Measurements from ENCODE around the gene UBC. TPM values are rescaled to one million over a fixed set of nuclear protein-coding genes. Genes with fewer than 3 reads are reported as not detected.
A peak's percentile ranks its signal among the peaks of the same experiment; 100 is the strongest.

UBC gene
- total and polyA plus RNA-seq, 9 of the 15 experiments (the other 6 are each of a cell fraction or from before 2014, with no cell fraction given) = 533 to 1,153 (median 813) TPM

DNA sequence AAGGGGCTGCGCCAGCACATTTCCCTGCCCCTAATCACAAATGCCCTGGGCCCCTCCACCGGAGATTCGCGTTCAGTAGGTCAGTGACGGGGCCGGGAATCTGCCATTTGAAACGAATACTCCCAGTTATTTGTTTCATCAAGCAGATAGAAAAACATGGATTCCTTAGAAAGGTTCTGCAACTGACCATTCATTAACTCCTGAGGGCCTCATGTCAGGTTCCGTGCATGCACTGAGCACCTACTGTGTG is 25.6 kb upstream of the UBC start (continued):
- TF ChIP-seq, protein P1, sequence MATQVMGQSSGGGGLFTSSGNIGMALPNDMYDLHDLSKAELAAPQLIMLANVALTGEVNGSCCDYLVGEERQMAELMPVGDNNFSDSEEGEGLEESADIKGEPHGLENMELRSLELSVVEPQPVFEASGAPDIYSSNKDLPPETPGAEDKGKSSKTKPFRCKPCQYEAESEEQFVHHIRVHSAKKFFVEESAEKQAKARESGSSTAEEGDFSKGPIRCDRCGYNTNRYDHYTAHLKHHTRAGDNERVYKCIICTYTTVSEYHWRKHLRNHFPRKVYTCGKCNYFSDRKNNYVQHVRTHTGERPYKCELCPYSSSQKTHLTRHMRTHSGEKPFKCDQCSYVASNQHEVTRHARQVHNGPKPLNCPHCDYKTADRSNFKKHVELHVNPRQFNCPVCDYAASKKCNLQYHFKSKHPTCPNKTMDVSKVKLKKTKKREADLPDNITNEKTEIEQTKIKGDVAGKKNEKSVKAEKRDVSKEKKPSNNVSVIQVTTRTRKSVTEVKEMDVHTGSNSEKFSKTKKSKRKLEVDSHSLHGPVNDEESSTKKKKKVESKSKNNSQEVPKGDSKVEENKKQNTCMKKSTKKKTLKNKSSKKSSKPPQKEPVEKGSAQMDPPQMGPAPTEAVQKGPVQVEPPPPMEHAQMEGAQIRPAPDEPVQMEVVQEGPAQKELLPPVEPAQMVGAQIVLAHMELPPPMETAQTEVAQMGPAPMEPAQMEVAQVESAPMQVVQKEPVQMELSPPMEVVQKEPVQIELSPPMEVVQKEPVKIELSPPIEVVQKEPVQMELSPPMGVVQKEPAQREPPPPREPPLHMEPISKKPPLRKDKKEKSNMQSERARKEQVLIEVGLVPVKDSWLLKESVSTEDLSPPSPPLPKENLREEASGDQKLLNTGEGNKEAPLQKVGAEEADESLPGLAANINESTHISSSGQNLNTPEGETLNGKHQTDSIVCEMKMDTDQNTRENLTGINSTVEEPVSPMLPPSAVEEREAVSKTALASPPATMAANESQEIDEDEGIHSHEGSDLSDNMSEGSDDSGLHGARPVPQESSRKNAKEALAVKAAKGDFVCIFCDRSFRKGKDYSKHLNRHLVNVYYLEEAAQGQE (IDR thresholded peaks at IDR 0.05; ENCODE audit: borderline replicate concordance) = no peak
- TF ChIP-seq, protein P1 (CRISPR knock-in tag; IDR thresholded peaks at IDR 0.05; ENCODE audit: low read depth) = no peak
- TF ChIP-seq ZNF445 (CRISPR knock-in tag; IDR thresholded peaks at IDR 0.05; ENCODE audit: low read depth) (0 out of 2 replicates have a peak, but pooled peaks have one; percentile 18), TCF7L2 (IDR thresholded peaks at IDR 0.05; ENCODE audit: low read depth, low read length) (no peak), RHOXF2B (CRISPR knock-in tag; conservative IDR thresholded peaks at IDR 0.05) (no peak), FOXP1 (CRISPR knock-in tag; IDR thresholded peaks at IDR 0.05) (no peak), L3MBTL2 (IDR thresholded peaks at IDR 0.05) (0 out of 2 replicates have a peak, but pooled peaks have one; percentile 12), ZNF696 (CRISPR knock-in tag; conservative IDR thresholded peaks at IDR 0.05) (no peak), PURB (CRISPR knock-in tag; IDR thresholded peaks at IDR 0.05; ENCODE audit: low read depth) (no peak), NEUROD1 (IDR thresholded peaks at IDR 0.05; ENCODE audit: borderline replicate concordance, low read depth, low read length, partially characterized antibody) (no peak), HNRNPUL1 (IDR thresholded peaks at IDR 0.05; ENCODE audit: low read length) (peak; percentile 26; the same call in 1 of the 2 replicates), ZNF584 (CRISPR knock-in tag; IDR thresholded peaks at IDR 0.05; ENCODE audit: low read depth) (no peak), CEBPG (CRISPR knock-in tag; IDR thresholded peaks at IDR 0.05) (no peak), CEBPG (tag; conservative IDR thresholded peaks at IDR 0.05 in 1 of 2, IDR thresholded peaks at IDR 0.05 in 1 of 2) (no peak), KLF13 (tag; IDR thresholded peaks at IDR 0.05; ENCODE audit: borderline replicate concordance, low read depth) (no peak), ZNF143 (CRISPR knock-in tag; IDR thresholded peaks at IDR 0.05) (no peak)
- TF ChIP-seq, protein P2, sequence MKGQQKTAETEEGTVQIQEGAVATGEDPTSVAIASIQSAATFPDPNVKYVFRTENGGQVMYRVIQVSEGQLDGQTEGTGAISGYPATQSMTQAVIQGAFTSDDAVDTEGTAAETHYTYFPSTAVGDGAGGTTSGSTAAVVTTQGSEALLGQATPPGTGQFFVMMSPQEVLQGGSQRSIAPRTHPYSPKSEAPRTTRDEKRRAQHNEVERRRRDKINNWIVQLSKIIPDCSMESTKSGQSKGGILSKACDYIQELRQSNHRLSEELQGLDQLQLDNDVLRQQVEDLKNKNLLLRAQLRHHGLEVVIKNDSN (CRISPR knock-in tag; IDR thresholded peaks at IDR 0.05) = no peak
- TF ChIP-seq, protein P3, sequence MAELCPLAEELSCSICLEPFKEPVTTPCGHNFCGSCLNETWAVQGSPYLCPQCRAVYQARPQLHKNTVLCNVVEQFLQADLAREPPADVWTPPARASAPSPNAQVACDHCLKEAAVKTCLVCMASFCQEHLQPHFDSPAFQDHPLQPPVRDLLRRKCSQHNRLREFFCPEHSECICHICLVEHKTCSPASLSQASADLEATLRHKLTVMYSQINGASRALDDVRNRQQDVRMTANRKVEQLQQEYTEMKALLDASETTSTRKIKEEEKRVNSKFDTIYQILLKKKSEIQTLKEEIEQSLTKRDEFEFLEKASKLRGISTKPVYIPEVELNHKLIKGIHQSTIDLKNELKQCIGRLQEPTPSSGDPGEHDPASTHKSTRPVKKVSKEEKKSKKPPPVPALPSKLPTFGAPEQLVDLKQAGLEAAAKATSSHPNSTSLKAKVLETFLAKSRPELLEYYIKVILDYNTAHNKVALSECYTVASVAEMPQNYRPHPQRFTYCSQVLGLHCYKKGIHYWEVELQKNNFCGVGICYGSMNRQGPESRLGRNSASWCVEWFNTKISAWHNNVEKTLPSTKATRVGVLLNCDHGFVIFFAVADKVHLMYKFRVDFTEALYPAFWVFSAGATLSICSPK (IDR thresholded peaks at IDR 0.05; ENCODE audit: borderline replicate concordance) = no peak

Data from K562 (cell line).